Measurements from ENCODE around the gene C2orf72. TPM values are rescaled to one million over a fixed set of nuclear protein-coding genes. Genes with fewer than 3 reads are reported as not detected.

Gene C2orf72
- total and polyA plus RNA-seq, 2 of the 13 experiments (the other 11 are each of a cell fraction or from before 2014, with no cell fraction given) = 147 to 203 TPM

DNA sequence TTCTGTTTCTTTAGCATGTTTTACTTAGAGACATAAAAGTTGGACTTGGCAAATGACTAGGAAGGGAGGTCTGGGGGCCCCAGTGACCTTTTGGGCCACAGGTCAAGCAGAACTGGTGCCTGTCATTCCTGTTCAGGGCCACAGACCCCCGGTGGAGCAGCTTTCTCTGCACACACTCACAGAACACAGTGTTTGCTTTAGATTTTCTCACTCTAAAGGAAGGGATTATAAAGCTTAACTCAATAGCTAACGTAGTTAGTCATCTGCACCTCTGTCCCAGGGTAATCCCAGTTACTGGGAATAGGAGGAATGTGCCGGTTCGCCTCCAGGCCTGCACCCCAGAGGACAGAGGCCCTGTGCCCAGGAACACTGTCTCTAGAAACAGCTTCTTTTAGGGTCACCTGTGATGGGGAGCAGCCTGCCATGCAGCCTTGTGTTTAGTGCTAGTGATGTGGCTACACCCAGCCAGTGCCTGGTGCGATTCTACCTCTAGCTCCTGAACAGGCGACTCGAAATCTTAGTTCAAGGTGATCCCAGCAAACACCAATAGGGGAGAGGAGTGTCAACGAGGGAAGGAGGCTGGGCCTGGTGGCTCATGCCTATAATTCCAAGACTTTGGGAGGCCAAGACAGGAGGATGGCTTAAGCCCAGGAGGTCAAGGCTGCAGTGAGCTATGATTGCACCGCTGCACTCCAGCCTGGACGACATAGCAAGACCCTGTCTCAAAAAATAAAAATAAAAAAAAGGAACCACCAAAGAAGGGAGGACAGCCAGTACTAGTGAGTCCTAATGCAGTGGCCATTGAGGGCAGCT, 29.8 kb upstream of the C2orf72 start (continued):
- TF ChIP-seq ZNF788 (CRISPR knock-in tag; IDR thresholded peaks at IDR 0.05; ENCODE audit: borderline replicate concordance) (peak; percentile 40; the same call in 1 of the 2 replicates), SYNCRIP (IDR thresholded peaks at IDR 0.05; ENCODE audit: insufficient read depth, low read depth, low read length) (no peak), NR2F1 (CRISPR knock-in tag; IDR thresholded peaks at IDR 0.05) (peak; percentile 85 to 94; a peak in 3 of 4 replicates), IRF2 (CRISPR knock-in tag; IDR thresholded peaks at IDR 0.05) (peak; percentile 29; the same call in 1 of the 2 replicates), MYNN (CRISPR knock-in tag; IDR thresholded peaks at IDR 0.05; ENCODE audit: low read depth) (no peak), RCOR2 (CRISPR knock-in tag; IDR thresholded peaks at IDR 0.05) (no peak; the same call in 1 of the 2 replicates), ZSCAN20 (CRISPR knock-in tag; IDR thresholded peaks at IDR 0.05; ENCODE audit: borderline replicate concordance) (no peak), ZEB1 (IDR thresholded peaks at IDR 0.05; ENCODE audit: insufficient replicate concordance, low read depth) (no peak), JUNB (CRISPR knock-in tag; IDR thresholded peaks at IDR 0.05; ENCODE audit: borderline replicate concordance) (no peak)
- TF ChIP-seq, protein P1, sequence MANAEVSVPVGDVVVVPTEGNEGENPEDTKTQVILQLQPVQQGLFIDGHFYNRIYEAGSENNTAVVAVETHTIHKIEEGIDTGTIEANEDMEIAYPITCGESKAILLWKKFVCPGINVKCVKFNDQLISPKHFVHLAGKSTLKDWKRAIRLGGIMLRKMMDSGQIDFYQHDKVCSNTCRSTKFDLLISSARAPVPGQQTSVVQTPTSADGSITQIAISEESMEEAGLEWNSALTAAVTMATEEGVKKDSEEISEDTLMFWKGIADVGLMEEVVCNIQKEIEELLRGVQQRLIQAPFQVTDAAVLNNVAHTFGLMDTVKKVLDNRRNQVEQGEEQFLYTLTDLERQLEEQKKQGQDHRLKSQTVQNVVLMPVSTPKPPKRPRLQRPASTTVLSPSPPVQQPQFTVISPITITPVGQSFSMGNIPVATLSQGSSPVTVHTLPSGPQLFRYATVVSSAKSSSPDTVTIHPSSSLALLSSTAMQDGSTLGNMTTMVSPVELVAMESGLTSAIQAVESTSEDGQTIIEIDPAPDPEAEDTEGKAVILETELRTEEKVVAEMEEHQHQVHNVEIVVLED (CRISPR knock-in tag; IDR thresholded peaks at IDR 0.05; ENCODE audit: borderline replicate concordance) = no peak
- TF ChIP-seq, protein P2, sequence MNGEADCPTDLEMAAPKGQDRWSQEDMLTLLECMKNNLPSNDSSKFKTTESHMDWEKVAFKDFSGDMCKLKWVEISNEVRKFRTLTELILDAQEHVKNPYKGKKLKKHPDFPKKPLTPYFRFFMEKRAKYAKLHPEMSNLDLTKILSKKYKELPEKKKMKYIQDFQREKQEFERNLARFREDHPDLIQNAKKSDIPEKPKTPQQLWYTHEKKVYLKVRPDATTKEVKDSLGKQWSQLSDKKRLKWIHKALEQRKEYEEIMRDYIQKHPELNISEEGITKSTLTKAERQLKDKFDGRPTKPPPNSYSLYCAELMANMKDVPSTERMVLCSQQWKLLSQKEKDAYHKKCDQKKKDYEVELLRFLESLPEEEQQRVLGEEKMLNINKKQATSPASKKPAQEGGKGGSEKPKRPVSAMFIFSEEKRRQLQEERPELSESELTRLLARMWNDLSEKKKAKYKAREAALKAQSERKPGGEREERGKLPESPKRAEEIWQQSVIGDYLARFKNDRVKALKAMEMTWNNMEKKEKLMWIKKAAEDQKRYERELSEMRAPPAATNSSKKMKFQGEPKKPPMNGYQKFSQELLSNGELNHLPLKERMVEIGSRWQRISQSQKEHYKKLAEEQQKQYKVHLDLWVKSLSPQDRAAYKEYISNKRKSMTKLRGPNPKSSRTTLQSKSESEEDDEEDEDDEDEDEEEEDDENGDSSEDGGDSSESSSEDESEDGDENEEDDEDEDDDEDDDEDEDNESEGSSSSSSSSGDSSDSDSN (CRISPR knock-in tag; IDR thresholded peaks at IDR 0.05) = 0 out of 2 replicates have a peak, but pooled peaks have one; percentile 16
- TF ChIP-seq, protein P3, sequence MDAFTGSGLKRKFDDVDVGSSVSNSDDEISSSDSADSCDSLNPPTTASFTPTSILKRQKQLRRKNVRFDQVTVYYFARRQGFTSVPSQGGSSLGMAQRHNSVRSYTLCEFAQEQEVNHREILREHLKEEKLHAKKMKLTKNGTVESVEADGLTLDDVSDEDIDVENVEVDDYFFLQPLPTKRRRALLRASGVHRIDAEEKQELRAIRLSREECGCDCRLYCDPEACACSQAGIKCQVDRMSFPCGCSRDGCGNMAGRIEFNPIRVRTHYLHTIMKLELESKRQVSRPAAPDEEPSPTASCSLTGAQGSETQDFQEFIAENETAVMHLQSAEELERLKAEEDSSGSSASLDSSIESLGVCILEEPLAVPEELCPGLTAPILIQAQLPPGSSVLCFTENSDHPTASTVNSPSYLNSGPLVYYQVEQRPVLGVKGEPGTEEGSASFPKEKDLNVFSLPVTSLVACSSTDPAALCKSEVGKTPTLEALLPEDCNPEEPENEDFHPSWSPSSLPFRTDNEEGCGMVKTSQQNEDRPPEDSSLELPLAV (CRISPR knock-in tag; conservative IDR thresholded peaks at IDR 0.05; ENCODE audit: low read depth) = no peak
- TF ChIP-seq, protein P4, sequence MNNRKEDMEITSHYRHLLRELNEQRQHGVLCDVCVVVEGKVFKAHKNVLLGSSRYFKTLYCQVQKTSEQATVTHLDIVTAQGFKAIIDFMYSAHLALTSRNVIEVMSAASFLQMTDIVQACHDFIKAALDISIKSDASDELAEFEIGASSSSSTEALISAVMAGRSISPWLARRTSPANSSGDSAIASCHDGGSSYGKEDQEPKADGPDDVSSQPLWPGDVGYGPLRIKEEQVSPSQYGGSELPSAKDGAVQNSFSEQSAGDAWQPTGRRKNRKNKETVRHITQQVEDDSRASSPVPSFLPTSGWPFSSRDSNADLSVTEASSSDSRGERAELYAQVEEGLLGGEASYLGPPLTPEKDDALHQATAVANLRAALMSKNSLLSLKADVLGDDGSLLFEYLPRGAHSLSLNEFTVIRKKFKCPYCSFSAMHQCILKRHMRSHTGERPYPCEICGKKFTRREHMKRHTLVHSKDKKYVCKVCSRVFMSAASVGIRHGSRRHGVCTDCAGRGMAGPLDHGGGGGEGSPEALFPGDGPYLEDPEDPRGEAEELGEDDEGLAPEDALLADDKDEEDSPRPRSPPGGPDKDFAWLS (CRISPR knock-in tag; IDR thresholded peaks at IDR 0.05; ENCODE audit: borderline replicate concordance) = no peak
- TF ChIP-seq, protein P5, sequence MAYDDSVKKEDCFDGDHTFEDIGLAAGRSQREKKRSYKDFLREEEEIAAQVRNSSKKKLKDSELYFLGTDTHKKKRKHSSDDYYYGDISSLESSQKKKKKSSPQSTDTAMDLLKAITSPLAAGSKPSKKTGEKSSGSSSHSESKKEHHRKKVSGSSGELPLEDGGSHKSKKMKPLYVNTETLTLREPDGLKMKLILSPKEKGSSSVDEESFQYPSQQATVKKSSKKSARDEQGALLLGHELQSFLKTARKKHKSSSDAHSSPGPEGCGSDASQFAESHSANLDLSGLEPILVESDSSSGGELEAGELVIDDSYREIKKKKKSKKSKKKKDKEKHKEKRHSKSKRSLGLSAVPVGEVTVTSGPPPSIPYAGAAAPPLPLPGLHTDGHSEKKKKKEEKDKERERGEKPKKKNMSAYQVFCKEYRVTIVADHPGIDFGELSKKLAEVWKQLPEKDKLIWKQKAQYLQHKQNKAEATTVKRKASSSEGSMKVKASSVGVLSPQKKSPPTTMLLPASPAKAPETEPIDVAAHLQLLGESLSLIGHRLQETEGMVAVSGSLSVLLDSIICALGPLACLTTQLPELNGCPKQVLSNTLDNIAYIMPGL (CRISPR knock-in tag; IDR thresholded peaks at IDR 0.05; ENCODE audit: borderline replicate concordance in 1 of 2, low read depth in 1 of 2) = no peak
- TF ChIP-seq, protein P6, sequence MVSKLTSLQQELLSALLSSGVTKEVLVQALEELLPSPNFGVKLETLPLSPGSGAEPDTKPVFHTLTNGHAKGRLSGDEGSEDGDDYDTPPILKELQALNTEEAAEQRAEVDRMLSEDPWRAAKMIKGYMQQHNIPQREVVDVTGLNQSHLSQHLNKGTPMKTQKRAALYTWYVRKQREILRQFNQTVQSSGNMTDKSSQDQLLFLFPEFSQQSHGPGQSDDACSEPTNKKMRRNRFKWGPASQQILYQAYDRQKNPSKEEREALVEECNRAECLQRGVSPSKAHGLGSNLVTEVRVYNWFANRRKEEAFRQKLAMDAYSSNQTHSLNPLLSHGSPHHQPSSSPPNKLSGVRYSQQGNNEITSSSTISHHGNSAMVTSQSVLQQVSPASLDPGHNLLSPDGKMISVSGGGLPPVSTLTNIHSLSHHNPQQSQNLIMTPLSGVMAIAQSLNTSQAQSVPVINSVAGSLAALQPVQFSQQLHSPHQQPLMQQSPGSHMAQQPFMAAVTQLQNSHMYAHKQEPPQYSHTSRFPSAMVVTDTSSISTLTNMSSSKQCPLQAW (CRISPR knock-in tag; IDR thresholded peaks at IDR 0.05) = no peak

All from HepG2 (cell line).